Mesodermal cell (in vitro differentiated cells): ENCODE results near the gene CBLN1.
"Not testable (repeated sequence)": the region's sequence is repeated elsewhere in the genome, so short reads cannot be mapped to it uniquely, and the experiment has no call there.

Experiments used
- H3K27ac ChIP-seq: 2 replicates; pipeline ENCODE4 v1.7.0; 2013; ENCODE audit warnings: mild to moderate bottlenecking, low read depth, low read length, moderate library complexity; ENCODE audit not compliant: severe bottlenecking
- H3K36me3 ChIP-seq: 2 replicates; pipeline ENCODE4 v1.7.1; 2013; ENCODE audit warnings: mild to moderate bottlenecking, low read length, moderate library complexity; ENCODE audit not compliant: control insufficient read depth, insufficient read depth
- H3K4me1 ChIP-seq: one replicate; pipeline ENCODE4 v1.7.1; 2013; ENCODE audit warnings: mild to moderate bottlenecking, low read length; ENCODE audit not compliant: insufficient read depth, control insufficient read depth, poor library complexity, severe bottlenecking
- H3K4me3 ChIP-seq: 2 replicates; pipeline ENCODE4 v1.7.0; 2013; ENCODE audit warnings: low read length, control low read depth, mild to moderate bottlenecking; ENCODE audit not compliant: insufficient read depth, poor library complexity, severe bottlenecking; ENCODE audit errors: extremely low read depth
- H3K9me3 ChIP-seq: 2 replicates; pipeline ENCODE4 v1.7.1; 2013; ENCODE audit warnings: mild to moderate bottlenecking, low read length, moderate library complexity; ENCODE audit not compliant: control insufficient read depth
- WGBS, 2 experiments: methylation state at CpG; one replicate each; pipeline ENCODE4 v1.1.5; 2013; ENCODE audit warnings: missing lambda C conversion rate in 2 of 2; ENCODE audit not compliant: insufficient coverage in 2 of 2; 5-methylcytosine and 5-hydroxymethylcytosine counted together

CBLN1 gene

DNA sequence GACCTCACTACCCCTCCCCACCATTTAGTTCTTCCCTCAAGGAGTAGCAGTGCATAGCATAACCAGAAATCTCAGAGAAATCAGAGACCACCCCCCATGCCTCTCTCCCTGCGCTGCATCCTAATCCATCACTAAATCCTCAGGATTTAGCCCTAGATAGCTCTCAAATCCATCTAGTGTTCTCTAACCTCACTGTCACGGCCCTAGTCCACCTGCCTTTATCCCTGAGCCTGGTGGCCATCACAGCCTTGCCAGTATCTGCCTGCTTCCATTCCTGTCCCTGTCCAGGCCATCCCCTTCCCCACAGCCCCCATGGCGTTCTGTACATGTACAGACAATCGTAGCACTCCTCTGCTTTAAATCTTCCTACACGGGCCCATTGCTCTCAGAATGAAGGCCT lies 19.1 kb downstream of the CBLN1 start:
- H3K4me1 ChIP-seq: no peaks in the 10 kb centered on the region
- no peak overlapping the region for H3K27ac ChIP-seq
- H3K4me3 ChIP-seq: no peak overlapping the region
- H3K9me3 ChIP-seq: no peaks in the 10 kb centered on the region
- WGBS, 2 experiments: 89 to 90% methylated on average over 5 of the region's 5 CpGs
- H3K36me3 ChIP-seq: no peaks in the 10 kb centered on the region

DNA sequence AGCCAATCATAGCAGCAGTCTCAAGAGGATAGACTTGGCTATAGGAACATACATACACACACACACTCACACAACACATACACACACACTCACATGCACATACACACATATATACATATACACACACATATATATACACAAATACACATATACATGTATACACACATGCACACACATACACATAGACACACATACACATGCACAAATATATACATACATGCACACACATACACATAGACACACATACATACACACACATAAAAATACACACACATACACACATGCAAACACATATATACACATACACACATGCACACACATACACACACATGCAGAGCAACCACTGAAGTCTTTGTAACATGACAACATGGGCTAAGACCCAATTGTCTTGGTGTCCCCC lies 19.7 kb downstream of the CBLN1 start:
- Histone ChIP-seq H3K36me3 (no peaks in the 10 kb centered on the region), H3K4me3 (no peak overlapping the region), H3K9me3 (no peaks in the 10 kb centered on the region), H3K4me1 (no peaks in the 10 kb centered on the region), H3K27ac (no peak overlapping the region)

DNA sequence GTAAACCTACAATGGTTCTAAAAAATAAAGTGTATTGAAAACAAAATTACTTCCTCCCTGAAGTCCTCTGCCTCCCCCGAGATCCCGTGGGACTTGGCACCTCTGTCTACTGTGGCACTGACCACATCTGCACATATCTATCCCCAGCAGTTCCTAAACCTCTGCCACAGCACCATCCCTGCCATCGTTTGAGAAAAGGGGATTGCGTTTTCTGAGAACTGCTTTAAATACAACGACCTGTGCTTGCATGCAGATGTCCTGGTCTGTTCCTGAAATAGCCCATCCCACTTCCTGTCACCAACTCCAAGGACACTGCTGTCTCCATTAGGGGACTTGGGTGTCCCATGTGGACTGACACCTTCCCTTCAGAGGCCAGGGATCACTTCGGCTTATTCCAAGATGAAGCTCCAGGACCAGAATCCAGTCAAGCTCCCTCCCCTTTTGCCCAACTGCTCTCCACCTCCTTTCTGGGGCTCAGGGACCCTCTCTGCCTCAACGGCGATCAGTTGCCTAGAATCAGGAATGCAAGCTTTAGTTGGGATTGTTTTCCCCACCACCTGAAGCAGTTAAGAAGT lies 20.6 kb downstream of the CBLN1 start:
- 52 to 65% methylated on average over 4 to 7 of the region's 8 CpGs for WGBS, 2 experiments
- no peaks in the 10 kb centered on the region for H3K36me3 ChIP-seq
- H3K9me3 ChIP-seq: no peaks in the 10 kb centered on the region
- no peaks in the 10 kb centered on the region for H3K4me1 ChIP-seq
- H3K27ac ChIP-seq: no peak overlapping the region
- no peak overlapping the region for H3K4me3 ChIP-seq

DNA sequence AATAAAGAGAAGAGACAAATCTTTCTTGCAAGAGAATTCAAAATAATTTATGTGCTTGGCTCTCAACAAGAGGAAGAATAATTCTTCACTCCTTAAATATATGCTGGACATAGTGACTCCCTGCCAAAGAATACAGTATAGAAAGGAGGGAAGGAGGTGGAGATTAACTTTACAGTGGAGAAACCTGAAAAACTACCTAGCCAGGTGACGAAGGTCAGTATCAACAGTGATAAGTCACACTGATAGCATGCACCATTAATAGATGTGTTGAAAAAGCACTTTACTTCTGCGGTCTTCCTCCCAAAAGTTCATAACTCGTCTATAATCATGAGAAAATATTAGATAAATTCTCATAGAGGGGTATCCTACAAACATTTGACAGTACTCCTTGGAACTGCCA lies 21.4 kb downstream of the CBLN1 start:
- Histone ChIP-seq H3K36me3 (no peaks in the 10 kb centered on the region), H3K4me1 (no peaks in the 10 kb centered on the region), H3K27ac (no peak overlapping the region), H3K9me3 (no peaks in the 10 kb centered on the region), H3K4me3 (no peak overlapping the region)
- 90% methylated on average over 2 of the region's 3 CpGs; no CpG with 5 or more reads in 1 of the 2 experiments for WGBS, 2 experiments

DNA sequence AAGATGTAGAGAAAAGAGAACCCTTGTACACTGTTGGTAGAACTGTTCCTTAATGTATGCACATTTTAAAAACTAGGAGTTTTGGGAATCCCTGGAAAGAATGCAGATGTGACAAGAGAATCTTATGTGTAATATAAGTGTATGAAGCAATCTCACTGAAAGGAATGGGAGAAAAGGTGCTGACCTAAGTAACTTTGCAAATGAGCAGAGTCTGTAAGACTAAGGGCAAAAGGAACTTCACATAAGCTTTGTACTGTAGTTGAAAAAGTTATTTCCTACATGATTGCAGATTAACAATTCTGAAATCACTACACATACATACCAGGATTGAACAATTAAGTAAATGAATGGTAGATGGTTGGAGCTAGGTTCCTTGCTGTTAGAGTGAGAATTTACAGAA lies 22.3 kb downstream of the CBLN1 start:
- Histone ChIP-seq H3K27ac (no peak overlapping the region), H3K9me3 (no peaks in the 10 kb centered on the region), H3K36me3 (no peaks in the 10 kb centered on the region), H3K4me3 (no peak overlapping the region), H3K4me1 (no peaks in the 10 kb centered on the region)

DNA sequence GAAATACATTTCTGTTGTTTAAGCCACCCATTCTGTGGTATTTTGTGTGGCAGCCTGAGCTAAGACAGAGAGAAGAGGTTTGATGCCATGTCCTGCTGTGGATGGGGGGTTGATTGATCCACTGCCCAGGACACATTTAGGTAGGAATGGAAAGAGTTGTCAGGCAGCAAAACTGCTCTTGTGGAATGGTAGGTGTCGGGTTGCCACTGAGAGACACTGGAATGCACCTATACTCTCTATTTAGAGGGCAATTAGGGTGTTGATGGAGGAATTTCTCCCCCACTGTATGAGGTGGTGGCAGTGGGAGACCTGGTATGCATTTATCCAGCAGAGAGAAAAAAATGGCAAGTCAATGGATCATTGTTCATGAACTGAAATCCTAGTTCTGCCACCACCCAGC lies 30.9 kb downstream of the CBLN1 start:
- no peaks in the 10 kb centered on the region for H3K36me3 ChIP-seq
- H3K9me3 ChIP-seq: no peaks in the 10 kb centered on the region
- no peaks in the 10 kb centered on the region for H3K4me1 ChIP-seq
- no peak overlapping the region for H3K4me3 ChIP-seq
- H3K27ac ChIP-seq: no peak overlapping the region
- whole genome bisulfite sequencing, 2 experiments: 60% methylated on average over 1 of the region's 1 CpG; no CpG with 5 or more reads in 1 of the 2 experiments

DNA sequence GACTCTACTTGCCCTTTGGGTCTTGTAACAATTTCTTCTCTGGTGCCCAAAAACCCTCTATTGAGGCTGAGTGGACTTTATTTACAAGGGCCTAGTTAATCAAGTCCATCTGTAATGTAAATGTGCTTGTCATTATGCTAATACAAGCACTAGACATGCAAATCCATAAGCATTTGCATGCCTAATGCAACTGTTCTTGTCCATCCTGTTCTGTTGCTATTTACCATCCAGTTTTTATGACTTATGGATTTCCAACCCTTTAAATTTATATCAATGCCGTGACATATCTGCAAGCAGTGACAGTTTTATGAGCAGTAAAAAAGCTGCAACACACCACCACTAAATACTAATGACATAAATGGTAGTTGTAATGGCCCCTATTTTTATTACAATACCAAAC lies 33.4 kb downstream of the CBLN1 start:
- Histone ChIP-seq H3K4me1 (no peaks in the 10 kb centered on the region), H3K4me3 (no peak overlapping the region), H3K9me3 (no peaks in the 10 kb centered on the region), H3K36me3 (no peaks in the 10 kb centered on the region), H3K27ac (no peak overlapping the region)
- no CpG with 5 or more reads among the region's 1 CpG for WGBS, 2 experiments

DNA sequence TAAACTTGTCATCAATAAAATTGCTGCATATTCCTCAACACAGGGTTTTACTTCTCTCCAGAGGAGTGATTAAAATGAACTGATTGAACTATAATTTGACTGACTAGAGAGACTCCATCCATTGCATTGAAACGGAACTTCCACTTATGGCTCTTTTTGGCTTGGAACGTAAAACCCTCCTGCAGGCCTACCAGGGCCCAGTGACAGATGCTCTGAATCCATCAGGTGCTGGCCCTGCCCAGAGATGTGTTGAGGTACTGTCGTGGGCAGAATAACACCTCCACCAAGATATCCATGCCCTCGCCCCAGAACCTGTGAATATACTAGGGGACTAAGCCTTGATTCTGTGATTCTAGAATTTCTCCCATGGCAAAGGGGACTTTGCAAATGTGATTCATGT lies 45.4 kb downstream of the CBLN1 start:
- H3K4me1 ChIP-seq: no peaks in the 10 kb centered on the region
- H3K36me3 ChIP-seq: no peaks in the 10 kb centered on the region
- WGBS, 2 experiments: 79% methylated on average over 3 of the region's 4 CpGs; no CpG with 5 or more reads in 1 of the 2 experiments
- H3K27ac ChIP-seq: no peak overlapping the region
- no peaks in the 10 kb centered on the region for H3K9me3 ChIP-seq
- H3K4me3 ChIP-seq: no peak overlapping the region

DNA sequence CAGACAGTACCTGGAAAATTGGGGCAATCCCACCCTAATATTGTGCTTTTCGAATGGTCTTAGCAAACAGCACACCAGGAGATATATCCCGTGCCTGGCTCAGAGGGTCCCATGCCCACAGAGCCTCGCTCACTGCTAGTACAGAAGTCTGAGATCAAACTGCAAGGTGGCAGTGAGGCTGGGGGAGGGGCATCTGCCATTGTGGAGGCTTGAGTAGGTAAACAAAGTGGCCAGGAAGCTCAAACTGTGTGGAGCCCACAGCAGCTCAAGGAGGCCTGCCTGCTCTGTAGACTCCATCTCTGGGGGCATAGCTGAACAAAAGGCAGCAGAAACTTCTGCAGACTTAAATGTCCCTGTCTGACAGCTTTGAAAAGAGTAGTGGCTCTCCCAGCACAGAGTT lies 53.3 kb downstream of the CBLN1 start:
- not testable (repeated sequence) for H3K4me3 ChIP-seq, H3K9me3 ChIP-seq, H3K36me3 ChIP-seq, H3K27ac ChIP-seq, H3K4me1 ChIP-seq
- WGBS, 2 experiments: 91 to 92% methylated on average over 3 of the region's 3 CpGs
